H9 (cell line): ENCODE data around the gene ITPK1. TPM values are rescaled to one million over a fixed set of nuclear protein-coding genes. Genes with fewer than 3 reads are reported as not detected.

ENCODE experiments used
- DNase-seq: peaks from one replicate; pipeline ENCODE4 v3.0.0-alpha.2; 2017
- H2AFZ ChIP-seq: one replicate; pipeline ENCODE4 v1.6.1; 2013; ENCODE audit warnings: mild to moderate bottlenecking, low read length, control low read depth, moderate library complexity
- H2AK5ac ChIP-seq: 2 replicates; pipeline ENCODE4 v1.6.1; 2013; ENCODE audit warnings: low read length, control low read depth, mixed read lengths; ENCODE audit not compliant: insufficient read length
- H2BK120ac ChIP-seq: one replicate; pipeline ENCODE4 v1.6.1; 2013; ENCODE audit warnings: low read depth, mild to moderate bottlenecking, low read length, control low read depth, inconsistent platforms; ENCODE audit not compliant: poor library complexity, severe bottlenecking
- H2BK12ac ChIP-seq: 2 replicates; pipeline ENCODE4 v1.6.1; 2013; ENCODE audit warnings: low read length, control low read depth, mixed read lengths, low read depth; ENCODE audit not compliant: insufficient read length
- H2BK15ac ChIP-seq: 2 replicates; pipeline ENCODE4 v1.6.1; 2013; ENCODE audit warnings: low read depth, low read length, control low read depth
- H2BK20ac ChIP-seq: one replicate; pipeline ENCODE4 v1.6.1; 2013; ENCODE audit warnings: low read depth, mild to moderate bottlenecking, low read length, control low read depth, inconsistent platforms; ENCODE audit not compliant: poor library complexity, severe bottlenecking
- H2BK5ac ChIP-seq: 2 replicates; pipeline ENCODE4 v1.6.1; 2013; ENCODE audit warnings: low read length, control low read depth, mixed read lengths; ENCODE audit not compliant: insufficient read length
- H3K14ac ChIP-seq: 2 replicates; pipeline ENCODE4 v1.6.1; 2013; ENCODE audit warnings: low read length, control low read depth; ENCODE audit not compliant: insufficient read depth
- H3K18ac ChIP-seq: 2 replicates; pipeline ENCODE4 v1.6.1; 2013; ENCODE audit warnings: low read depth, mild to moderate bottlenecking, mixed read lengths, low read length, control low read depth; ENCODE audit not compliant: insufficient read length
- H3K23ac ChIP-seq: 2 replicates; pipeline ENCODE4 v1.6.1; 2013; ENCODE audit warnings: low read length, control low read depth, mixed read lengths, low read depth; ENCODE audit not compliant: insufficient read length
- H3K23me2 ChIP-seq: 2 replicates; pipeline ENCODE4 v1.6.1; 2013; ENCODE audit warnings: low read depth, mild to moderate bottlenecking, mixed read lengths, low read length, control low read depth; ENCODE audit not compliant: insufficient read length, poor library complexity, severe bottlenecking
- H3K27ac ChIP-seq: 2 replicates; pipeline ENCODE4 v1.5.1; 2013; ENCODE audit warnings: low read length, control low read depth, mixed read lengths, low read depth; ENCODE audit not compliant: insufficient read length
- H3K27me3 ChIP-seq: 2 replicates; pipeline ENCODE4 v1.6.1; 2013; ENCODE audit warnings: low read length, control low read depth, inconsistent platforms; ENCODE audit not compliant: insufficient read depth
- H3K4ac ChIP-seq: 2 replicates; pipeline ENCODE4 v1.6.1; 2013; ENCODE audit warnings: low read depth, mild to moderate bottlenecking, control low read depth, inconsistent platforms, low read length, moderate library complexity
- H3K4me1 ChIP-seq: 2 replicates; pipeline ENCODE4 v1.6.1; 2013; ENCODE audit warnings: low read length, control low read depth, inconsistent platforms; ENCODE audit not compliant: insufficient read depth
- H3K4me2 ChIP-seq: 2 replicates; pipeline ENCODE4 v1.6.1; 2013; ENCODE audit warnings: low read length, control low read depth, mixed read lengths; ENCODE audit not compliant: insufficient read length, insufficient read depth
- H3K56ac ChIP-seq: 2 replicates; pipeline ENCODE4 v1.6.1; 2013; ENCODE audit warnings: low read depth, mild to moderate bottlenecking, mixed read lengths, low read length, control low read depth; ENCODE audit not compliant: insufficient read length
- H3K79me1 ChIP-seq: 2 replicates; pipeline ENCODE4 v1.6.1; 2013; ENCODE audit warnings: low read depth, mild to moderate bottlenecking, moderate library complexity, low read length, control low read depth, inconsistent platforms; ENCODE audit not compliant: insufficient read depth, poor library complexity, severe bottlenecking
- H3K79me2 ChIP-seq: 2 replicates; pipeline ENCODE4 v1.6.1; 2013; ENCODE audit warnings: low read length, control low read depth, inconsistent platforms; ENCODE audit not compliant: insufficient read depth
- H3K9ac ChIP-seq: 2 replicates; pipeline ENCODE4 v1.6.1; 2013; ENCODE audit warnings: low read length, control low read depth, mixed read lengths; ENCODE audit not compliant: insufficient read length; ENCODE audit errors: extremely low read depth
- H3K9me3 ChIP-seq: one replicate; pipeline ENCODE4 v1.6.1; 2013; ENCODE audit warnings: low read depth, low read length, inconsistent platforms; ENCODE audit not compliant: control insufficient read depth
- H3T11ph ChIP-seq: one replicate; pipeline ENCODE4 v1.6.1; 2013; ENCODE audit warnings: mild to moderate bottlenecking, low read length, control low read depth, inconsistent platforms
- H4K20me1 ChIP-seq: one replicate; pipeline ENCODE4 v1.6.1; 2013; ENCODE audit not compliant: control insufficient read depth, insufficient read length, insufficient read depth
- H4K5ac ChIP-seq: 2 replicates; pipeline ENCODE4 v1.6.1; 2013; ENCODE audit warnings: low read depth, mild to moderate bottlenecking, mixed read lengths, low read length, control low read depth; ENCODE audit not compliant: insufficient read length
- H4K8ac ChIP-seq: replicated peaks from 2 replicates; pipeline ENCODE4 v1.6.1; 2013; ENCODE audit warnings: low read length, control low read depth, mixed read lengths, low read depth; ENCODE audit not compliant: insufficient read length
- H4K91ac ChIP-seq: 2 replicates; pipeline ENCODE4 v1.6.1; 2013; ENCODE audit warnings: low read depth, mild to moderate bottlenecking, moderate library complexity, mixed read lengths, low read length, control low read depth; ENCODE audit not compliant: insufficient read length
- H3K27ac Mint-ChIP-seq, 3 experiments: 2 replicates in 2 of 3; 3 replicates in 1 of 3; pipeline ENCODE4 v1.8.0; 2020 to 2021; ENCODE audit warnings: mixed read lengths in 3 of 3, mild to moderate bottlenecking in 1 of 3, moderate library complexity in 1 of 3
- H3K27me3 Mint-ChIP-seq: 2 replicates; pipeline ENCODE4 v1.8.0; 2021; ENCODE audit warnings: low read depth, mild to moderate bottlenecking, moderate library complexity, mixed read lengths
- H3K36me3 Mint-ChIP-seq, 3 experiments: 2 replicates in 2 of 3; 3 replicates in 1 of 3; pipeline ENCODE4 v1.8.0; 2020 to 2021; ENCODE audit warnings: low read depth in 3 of 3, mixed read lengths in 3 of 3; ENCODE audit not compliant: insufficient read depth in 1 of 3
- H3K4me1 Mint-ChIP-seq, 2 experiments: 2 replicates each; pipeline ENCODE4 v1.8.0; 2020; ENCODE audit warnings: mixed read lengths in 2 of 2
- H3K4me3 Mint-ChIP-seq, 2 experiments: 2 replicates in 1 of 2; 3 replicates in 1 of 2; pipeline ENCODE4 v1.8.0; 2020 to 2021; ENCODE audit warnings: mild to moderate bottlenecking in 2 of 2, mixed read lengths in 2 of 2, moderate library complexity in 1 of 2
- H3K9me3 Mint-ChIP-seq, 2 experiments: 2 replicates in 1 of 2; 3 replicates in 1 of 2; pipeline ENCODE4 v1.8.0; 2020; ENCODE audit warnings: mild to moderate bottlenecking in 2 of 2, mixed read lengths in 2 of 2, moderate library complexity in 1 of 2
- WGBS: extraction: QIAGEN DNeasy Blood & Tissue Kit; methylation state at CpG from one replicate; pipeline ENCODE4 v1.1.7; 2013; ENCODE audit warnings: missing lambda C conversion rate, low lambda C conversion rate, mixed read lengths; ENCODE audit not compliant: insufficient read length; ENCODE audit errors: extremely low coverage; 5-methylcytosine and 5-hydroxymethylcytosine counted together
- total RNA-seq: library from RNA; stranded (reverse); gene quantifications from 2 replicates; pipeline ENCODE4 v1.2.1, GENCODE V29; 2021
- TF ChIP-seq, protein P1 (sequence below): fragments of 200-600 bp; sonication (generic); conservative IDR thresholded peaks from 3 replicates; pipeline ENCODE4 v1.8.0; 2021; ENCODE audit warnings: antibody characterized with exemption, mild to moderate bottlenecking

The ITPK1 gene
- total RNA-seq, 1 experiment from 2014 or later, result 92.7 TPM

DNA sequence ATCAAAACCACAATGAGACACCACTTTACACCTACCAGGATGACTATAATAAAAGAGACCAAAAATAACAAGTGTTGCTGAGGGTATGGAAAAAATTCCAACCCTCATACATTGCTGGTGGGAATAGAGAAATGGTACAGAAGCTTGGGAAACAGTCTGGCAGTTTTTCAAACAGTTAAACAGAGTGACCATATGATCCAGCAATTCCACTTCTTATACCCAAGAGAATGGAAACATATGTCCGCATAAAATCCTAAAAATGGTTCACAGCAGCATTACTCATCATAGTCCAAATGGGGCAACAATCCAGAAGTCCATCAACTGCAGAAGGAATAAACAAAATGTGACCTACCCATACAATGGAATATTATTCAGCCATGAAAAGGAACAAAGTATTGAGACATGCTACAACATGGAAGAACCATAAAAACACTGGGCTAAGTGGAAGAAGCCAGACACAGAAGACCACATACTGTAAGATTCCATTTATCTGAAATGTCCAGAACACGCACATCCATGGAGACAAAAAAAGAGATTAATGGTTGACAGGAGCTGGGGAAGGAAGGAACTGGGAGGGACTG, 148.3 kb downstream of the ITPK1 start:
- Histone ChIP-seq H3K9me3 (no peaks in the 10 kb centered on the region), H3K79me2 (peaks cover 6% of the 10 kb centered on the region; the same call in 1 of the 2 replicates), H4K5ac (no peak overlapping the region), H3K18ac (no peak overlapping the region), H3K4ac (no peak overlapping the region), H4K91ac (no peak overlapping the region), H2BK15ac (no peak overlapping the region), H3K4me1 (peaks cover 5% of the 10 kb centered on the region; the same call in 1 of the 2 replicates), H2AFZ (no peak overlapping the region), H4K8ac (no peak overlapping the region), H3K56ac (no peak overlapping the region), H3K27me3 (no peaks in the 10 kb centered on the region), H3T11ph (no peak overlapping the region), H3K9ac (no peak overlapping the region), H3K79me1 (peaks cover 3% of the 10 kb centered on the region), H3K4me2 (no peak overlapping the region), H2AK5ac (no peak overlapping the region), H2BK20ac (no peak overlapping the region), H2BK5ac (no peak overlapping the region), H3K14ac (no peak overlapping the region), H3K23ac (no peak overlapping the region), H2BK12ac (no peak overlapping the region), H2BK120ac (no peak overlapping the region), H4K20me1 (no peaks in the 10 kb centered on the region), H3K23me2 (no peaks in the 10 kb centered on the region), H3K27ac (no peak overlapping the region)
- Mint-ChIP-seq H3K4me3 (no peak overlapping the region), H3K27me3 (no peaks in the 10 kb centered on the region), H3K4me1 (peaks cover 40 to 48% of the 10 kb centered on the region in 2 experiments), H3K9me3 (peaks cover 6 to 16% of the 10 kb centered on the region in 2 experiments), H3K36me3 (peaks cover 7 to 16% (median 10%) of the 10 kb centered on the region in 3 experiments), H3K27ac (no peak overlapping the region)
- TF ChIP-seq, protein P1, sequence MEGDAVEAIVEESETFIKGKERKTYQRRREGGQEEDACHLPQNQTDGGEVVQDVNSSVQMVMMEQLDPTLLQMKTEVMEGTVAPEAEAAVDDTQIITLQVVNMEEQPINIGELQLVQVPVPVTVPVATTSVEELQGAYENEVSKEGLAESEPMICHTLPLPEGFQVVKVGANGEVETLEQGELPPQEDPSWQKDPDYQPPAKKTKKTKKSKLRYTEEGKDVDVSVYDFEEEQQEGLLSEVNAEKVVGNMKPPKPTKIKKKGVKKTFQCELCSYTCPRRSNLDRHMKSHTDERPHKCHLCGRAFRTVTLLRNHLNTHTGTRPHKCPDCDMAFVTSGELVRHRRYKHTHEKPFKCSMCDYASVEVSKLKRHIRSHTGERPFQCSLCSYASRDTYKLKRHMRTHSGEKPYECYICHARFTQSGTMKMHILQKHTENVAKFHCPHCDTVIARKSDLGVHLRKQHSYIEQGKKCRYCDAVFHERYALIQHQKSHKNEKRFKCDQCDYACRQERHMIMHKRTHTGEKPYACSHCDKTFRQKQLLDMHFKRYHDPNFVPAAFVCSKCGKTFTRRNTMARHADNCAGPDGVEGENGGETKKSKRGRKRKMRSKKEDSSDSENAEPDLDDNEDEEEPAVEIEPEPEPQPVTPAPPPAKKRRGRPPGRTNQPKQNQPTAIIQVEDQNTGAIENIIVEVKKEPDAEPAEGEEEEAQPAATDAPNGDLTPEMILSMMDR, result no peak
- no CpG with 5 or more reads among the region's 2 CpGs for WGBS
- no peak for DNase-seq
